Lung (tissue), 12 donors: ENCODE data around the gene ATXN1. TPM values are rescaled to one million over a fixed set of nuclear protein-coding genes. Genes with fewer than 3 reads are reported as not detected.

Experiments
- ATAC-seq: fragments of 200-7000 bp; cut with Tn5 transposase; one replicate; pipeline ENCODE4 v1.9.1; 2020; ENCODE audit warnings: moderate number of reproducible peaks; ENCODE audit not compliant: insufficient read depth, low FRiP score
- DNase-seq, 3 donors: peaks; one replicate each; pipeline ENCODE4 v3.0.0-alpha.2; 2013 to 2017
- H3K27ac ChIP-seq, 2 donors: one replicate each; pipeline ENCODE4 v1.5.1; 2013; ENCODE audit warnings: mild to moderate bottlenecking in 2 of 2, moderate library complexity in 2 of 2, control low read depth in 1 of 2, inconsistent platforms in 1 of 2, low read depth in 1 of 2, low read length in 1 of 2
- H3K27me3 ChIP-seq, 3 donors: one replicate each; pipeline ENCODE4 v1.5.1; 2013; ENCODE audit warnings: low read length in 2 of 3; ENCODE audit not compliant: control insufficient read depth in 3 of 3, insufficient read depth in 3 of 3
- H3K36me3 ChIP-seq, 4 donors: one replicate each; pipeline ENCODE4 v1.5.1; 2013; ENCODE audit warnings: low read length in 4 of 4, mild to moderate bottlenecking in 1 of 4, moderate library complexity in 1 of 4; ENCODE audit not compliant: control insufficient read depth in 4 of 4, insufficient read depth in 4 of 4
- H3K4me1 ChIP-seq, 5 donors: one replicate each; pipeline ENCODE4 v1.5.1; 2013; ENCODE audit warnings: low read length in 5 of 5, mild to moderate bottlenecking in 2 of 5, moderate library complexity in 1 of 5; ENCODE audit not compliant: control insufficient read depth in 5 of 5, insufficient read depth in 5 of 5
- H3K4me3 ChIP-seq: one replicate; pipeline ENCODE4 v1.5.1; 2013; ENCODE audit warnings: mild to moderate bottlenecking, control low read depth, moderate library complexity
- H3K9ac ChIP-seq, 2 donors: one replicate each; pipeline ENCODE4 v1.5.1; 2013; ENCODE audit warnings: low read length in 2 of 2, control low read depth in 1 of 2; ENCODE audit not compliant: insufficient read depth in 1 of 2
- H3K9me3 ChIP-seq, 4 donors: one replicate each; pipeline ENCODE4 v1.5.1; 2013; ENCODE audit warnings: low read length in 3 of 4, mild to moderate bottlenecking in 1 of 4, moderate library complexity in 1 of 4; ENCODE audit not compliant: control insufficient read depth in 4 of 4, insufficient read depth in 3 of 4
- CTCF ChIP-seq: IDR thresholded peaks from 2 replicates; pipeline ENCODE4 v1.5.1; 2012; ENCODE audit warnings: mild to moderate bottlenecking; ENCODE audit errors: control extremely low read depth, extremely low read depth
- WGBS, 2 donors: extraction: QIAGEN DNeasy Blood & Tissue Kit; methylation state at CpG; one replicate each; pipeline ENCODE4 v1.1.7; 2013; 5-methylcytosine and 5-hydroxymethylcytosine counted together
- polyA plus RNA-seq, 2 donors: library from polyadenylated mRNA; stranded (reverse); fragments of 200-250 nt; gene quantifications; one replicate each; pipeline ENCODE4 v1.2.1, GENCODE V29; 2013
- total RNA-seq, 2 donors: library from RNA; depleted of rRNA in 1 of 2; stranded (reverse); fragments of >200 nt in 1 of 2; gene quantifications; one replicate each; pipeline ENCODE4 v1.2.1, GENCODE V29; 2014 to 2021
- donor health status: control.
- donor health status: control.
- donor health status: Bipolar disorder and iron deficiency.
- donor health status: healthy.
- donor health status: DM: yes; HTN: yes; CAD: no.

Gene ATXN1
- total and polyA plus RNA-seq, 4 donors, result 9.7 to 108 (median 34.9) TPM

GRCh38 chr6:16737925-16738324 lies 23.3 kb downstream of the ATXN1 start:
- 71 to 80% methylated on average over 5 of the region's 5 CpGs for WGBS, 2 donors
- DNase-seq (no peak), ATAC-seq (no peak)
- peak overlapping the region in 1 of 2 donors; percentile 9 for H3K27ac ChIP-seq
- H3K36me3 ChIP-seq, result peaks cover 0 to 7% (median 2%) of the 10 kb centered on the region in 4 donors
- H3K4me3 ChIP-seq, result no peak overlapping the region
- no peaks in the 10 kb centered on the region for H3K27me3 ChIP-seq
- TF ChIP-seq CTCF, result no peak
- no peak overlapping the region for H3K9ac ChIP-seq
- no peaks in the 10 kb centered on the region for H3K9me3 ChIP-seq
- peaks cover 4 to 71% (median 39%) of the 10 kb centered on the region in 5 donors for H3K4me1 ChIP-seq

- Histone ChIP-seq H3K27ac (peak overlapping the region in 1 of 2 donors; percentile 53), H3K36me3 (peaks cover 0 to 7% (median 2%) of the 10 kb centered on the region in 4 donors), H3K27me3 (no peaks in the 10 kb centered on the region), H3K9me3 (no peaks in the 10 kb centered on the region), H3K4me1 (peaks cover 2 to 69% (median 41%) of the 10 kb centered on the region in 5 donors), H3K4me3 (no peak overlapping the region), H3K9ac (no peak overlapping the region)
- 36 to 50% methylated on average over 5 of the region's 5 CpGs for WGBS, 2 donors
- ATAC-seq, result no peak
- peak in 2 of 3 donors; percentile 72 to 80 for DNase-seq
- no peak for TF ChIP-seq CTCF
Measured at GRCh38 chr6:16736856-16737775, 24.1 kb downstream of the ATXN1 start.

- Histone ChIP-seq H3K9me3 (no peaks in the 10 kb centered on the region), H3K4me3 (no peak overlapping the region), H3K36me3 (peaks cover 0 to 7% (median 3%) of the 10 kb centered on the region in 4 donors), H3K27ac (no peak overlapping the region), H3K9ac (no peak overlapping the region), H3K27me3 (no peaks in the 10 kb centered on the region), H3K4me1 (peaks cover 2 to 62% (median 33%) of the 10 kb centered on the region in 5 donors)
- no peak for ATAC-seq
- 90 to 98% methylated on average over 2 of the region's 2 CpGs for WGBS, 2 donors
- TF ChIP-seq CTCF, result no peak
- DNase-seq, result no peak
Measured at GRCh38 chr6:16735014-16735413, 26.2 kb downstream of the ATXN1 start.
